ENCODE measurements around the gene CFAP99.

The CFAP99 gene

DNA sequence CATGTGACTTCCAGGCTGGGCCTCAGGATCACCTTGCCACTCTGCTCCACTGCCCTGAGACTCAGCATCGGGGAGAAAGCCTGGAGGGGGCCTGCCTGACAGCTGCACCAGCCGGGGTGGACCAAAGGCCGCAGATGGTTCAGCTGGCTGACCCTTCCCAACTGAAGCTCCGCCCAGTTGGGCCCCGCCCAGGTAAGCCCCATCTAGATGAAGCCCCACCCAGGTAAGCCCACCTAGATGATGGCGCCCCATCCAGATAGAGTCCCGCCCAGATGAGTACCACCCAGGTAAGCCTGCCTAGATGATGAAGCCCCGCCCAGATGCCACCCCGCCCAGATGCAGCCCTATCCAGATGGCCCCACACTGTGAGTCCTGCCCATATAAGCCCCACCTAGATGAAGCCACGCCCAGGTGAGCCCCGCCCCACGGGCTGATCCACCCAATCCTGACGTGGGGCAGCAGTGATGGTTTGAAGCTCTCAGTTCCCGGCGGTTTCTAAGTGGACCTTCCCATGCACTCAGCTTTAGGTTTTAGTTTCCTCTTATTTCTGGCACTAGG, 10.3 kb upstream of the CFAP99 start:
- TF ChIP-seq EP300 (IDR thresholded peaks at IDR 0.05; ENCODE audit: borderline replicate concordance) (no peak), CREB1 (IDR thresholded peaks at IDR 0.05; ENCODE audit: low read depth) (no peak), YY1 (IDR thresholded peaks at IDR 0.05; ENCODE audit: low read depth) (no peak), NFIC (IDR thresholded peaks at IDR 0.05) (no peak), RAD21 (IDR thresholded peaks at IDR 0.05; ENCODE audit: low read depth) (no peak), TCF12 (IDR thresholded peaks at IDR 0.05; ENCODE audit: low read depth) (no peak), TEAD4 (IDR thresholded peaks at IDR 0.05) (no peak), CEBPB (IDR thresholded peaks at IDR 0.05) (no peak), TAF1 (IDR thresholded peaks at IDR 0.05; ENCODE audit: low read depth) (no peak)
- TF ChIP-seq, protein P1, sequence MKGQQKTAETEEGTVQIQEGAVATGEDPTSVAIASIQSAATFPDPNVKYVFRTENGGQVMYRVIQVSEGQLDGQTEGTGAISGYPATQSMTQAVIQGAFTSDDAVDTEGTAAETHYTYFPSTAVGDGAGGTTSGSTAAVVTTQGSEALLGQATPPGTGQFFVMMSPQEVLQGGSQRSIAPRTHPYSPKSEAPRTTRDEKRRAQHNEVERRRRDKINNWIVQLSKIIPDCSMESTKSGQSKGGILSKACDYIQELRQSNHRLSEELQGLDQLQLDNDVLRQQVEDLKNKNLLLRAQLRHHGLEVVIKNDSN (IDR thresholded peaks at IDR 0.05) = no peak

DNA sequence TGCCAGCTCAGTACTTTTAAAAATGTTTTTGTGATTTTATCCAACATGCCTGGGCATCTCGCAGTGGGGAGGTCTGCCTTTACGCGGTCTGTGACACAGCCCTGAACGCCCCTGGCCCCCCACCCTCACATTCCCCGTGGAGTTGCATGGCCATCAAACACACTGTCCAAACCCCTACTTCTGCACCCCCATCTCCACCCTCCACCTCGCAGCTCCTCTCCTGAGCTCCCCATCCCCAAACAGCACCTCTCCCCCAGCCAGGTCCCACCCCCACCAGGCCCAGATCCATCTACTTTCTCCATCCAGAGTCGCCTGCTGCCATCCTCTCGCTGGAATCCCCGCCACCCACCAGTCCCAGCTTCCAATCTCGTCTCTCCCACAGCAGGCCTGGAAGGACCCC, 9.8 kb upstream of the CFAP99 start:
- TF ChIP-seq, protein P2, sequence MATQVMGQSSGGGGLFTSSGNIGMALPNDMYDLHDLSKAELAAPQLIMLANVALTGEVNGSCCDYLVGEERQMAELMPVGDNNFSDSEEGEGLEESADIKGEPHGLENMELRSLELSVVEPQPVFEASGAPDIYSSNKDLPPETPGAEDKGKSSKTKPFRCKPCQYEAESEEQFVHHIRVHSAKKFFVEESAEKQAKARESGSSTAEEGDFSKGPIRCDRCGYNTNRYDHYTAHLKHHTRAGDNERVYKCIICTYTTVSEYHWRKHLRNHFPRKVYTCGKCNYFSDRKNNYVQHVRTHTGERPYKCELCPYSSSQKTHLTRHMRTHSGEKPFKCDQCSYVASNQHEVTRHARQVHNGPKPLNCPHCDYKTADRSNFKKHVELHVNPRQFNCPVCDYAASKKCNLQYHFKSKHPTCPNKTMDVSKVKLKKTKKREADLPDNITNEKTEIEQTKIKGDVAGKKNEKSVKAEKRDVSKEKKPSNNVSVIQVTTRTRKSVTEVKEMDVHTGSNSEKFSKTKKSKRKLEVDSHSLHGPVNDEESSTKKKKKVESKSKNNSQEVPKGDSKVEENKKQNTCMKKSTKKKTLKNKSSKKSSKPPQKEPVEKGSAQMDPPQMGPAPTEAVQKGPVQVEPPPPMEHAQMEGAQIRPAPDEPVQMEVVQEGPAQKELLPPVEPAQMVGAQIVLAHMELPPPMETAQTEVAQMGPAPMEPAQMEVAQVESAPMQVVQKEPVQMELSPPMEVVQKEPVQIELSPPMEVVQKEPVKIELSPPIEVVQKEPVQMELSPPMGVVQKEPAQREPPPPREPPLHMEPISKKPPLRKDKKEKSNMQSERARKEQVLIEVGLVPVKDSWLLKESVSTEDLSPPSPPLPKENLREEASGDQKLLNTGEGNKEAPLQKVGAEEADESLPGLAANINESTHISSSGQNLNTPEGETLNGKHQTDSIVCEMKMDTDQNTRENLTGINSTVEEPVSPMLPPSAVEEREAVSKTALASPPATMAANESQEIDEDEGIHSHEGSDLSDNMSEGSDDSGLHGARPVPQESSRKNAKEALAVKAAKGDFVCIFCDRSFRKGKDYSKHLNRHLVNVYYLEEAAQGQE (IDR thresholded peaks at IDR 0.05; ENCODE audit: low read depth) = no peak
- TF ChIP-seq, protein P3, sequence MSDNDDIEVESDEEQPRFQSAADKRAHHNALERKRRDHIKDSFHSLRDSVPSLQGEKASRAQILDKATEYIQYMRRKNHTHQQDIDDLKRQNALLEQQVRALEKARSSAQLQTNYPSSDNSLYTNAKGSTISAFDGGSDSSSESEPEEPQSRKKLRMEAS (IDR thresholded peaks at IDR 0.05) = no peak
- TF ChIP-seq TEAD4 (IDR thresholded peaks at IDR 0.05) (no peak), FOXM1 (IDR thresholded peaks at IDR 0.05; ENCODE audit: borderline replicate concordance, low read depth) (no peak), YY1 (IDR thresholded peaks at IDR 0.05; ENCODE audit: low read depth) (no peak), CEBPB (IDR thresholded peaks at IDR 0.05) (no peak), ZBTB7A (IDR thresholded peaks at IDR 0.05; ENCODE audit: low read depth) (no peak), TCF12 (IDR thresholded peaks at IDR 0.05; ENCODE audit: low read depth) (no peak), EGR1 (IDR thresholded peaks at IDR 0.05) (no peak), NFIC (IDR thresholded peaks at IDR 0.05) (no peak)
- TF ChIP-seq, protein P1 (IDR thresholded peaks at IDR 0.05) = no peak

DNA sequence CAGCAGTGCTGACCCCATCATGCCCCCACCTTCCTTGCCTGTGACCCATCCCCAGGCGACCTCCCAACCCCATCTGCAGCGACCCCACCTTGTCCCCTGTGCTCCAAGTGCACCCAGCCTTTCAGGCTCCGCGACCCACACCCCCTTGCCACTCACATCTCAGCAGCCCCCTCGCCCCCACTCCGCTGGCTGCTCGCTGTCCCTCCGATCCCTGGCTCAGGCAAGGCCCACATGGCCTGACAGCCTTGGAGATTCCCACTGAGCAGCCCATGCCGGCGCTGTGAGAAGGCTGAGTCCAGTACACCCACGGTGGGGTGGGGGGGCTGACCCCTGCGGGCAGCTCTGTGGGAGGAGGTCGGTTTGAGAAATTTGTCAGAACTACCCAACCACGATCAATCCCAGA, 9.4 kb upstream of the CFAP99 start:
- no peak for TF ChIP-seq TEAD4 (IDR thresholded peaks at IDR 0.05)
- no peak for TF ChIP-seq TCF12 (IDR thresholded peaks at IDR 0.05; ENCODE audit: low read depth)
- no peak for TF ChIP-seq TAF1 (IDR thresholded peaks at IDR 0.05; ENCODE audit: low read depth)
- TF ChIP-seq NFIC (IDR thresholded peaks at IDR 0.05) = no peak
- TF ChIP-seq RAD21 (IDR thresholded peaks at IDR 0.05; ENCODE audit: low read depth) = no peak
- no peak for TF ChIP-seq CREB1 (IDR thresholded peaks at IDR 0.05; ENCODE audit: low read depth)
- TF ChIP-seq FOXM1 (IDR thresholded peaks at IDR 0.05; ENCODE audit: borderline replicate concordance, low read depth) = no peak

DNA sequence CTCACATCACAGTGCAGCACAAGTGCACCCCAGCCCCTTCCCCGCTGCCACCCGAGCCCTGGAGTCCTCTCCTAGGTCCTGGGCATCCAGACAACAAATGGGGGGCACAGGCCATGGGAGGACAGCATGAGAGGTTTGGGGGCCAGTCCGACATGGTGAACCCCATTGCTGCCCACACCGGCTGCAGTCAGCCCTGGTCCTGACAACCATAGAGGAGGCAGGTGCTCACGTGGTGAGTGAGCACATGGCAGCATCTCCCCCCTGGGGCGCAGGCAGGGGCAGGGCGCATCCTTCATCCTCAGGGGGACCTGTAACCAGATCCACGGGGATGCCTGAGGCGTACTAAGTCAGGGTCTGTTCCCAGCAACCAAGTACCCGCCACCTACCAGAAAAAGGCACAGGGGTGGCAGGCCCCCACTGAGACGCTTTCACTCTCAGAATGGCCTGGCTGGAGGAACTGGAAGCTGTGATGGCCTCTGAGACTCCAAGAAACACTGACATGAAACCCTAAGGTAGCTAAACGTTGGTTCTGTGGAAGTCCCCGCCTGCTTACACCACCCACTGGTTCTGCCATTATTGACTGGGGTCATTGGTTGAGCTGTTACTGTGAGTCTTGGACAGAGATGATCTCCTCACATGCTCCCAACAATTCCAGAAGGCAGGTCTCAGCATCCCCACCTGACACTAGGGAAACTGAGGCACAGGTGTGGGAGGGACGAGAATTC, 6.8 kb upstream of the CFAP99 start:
- TF ChIP-seq, protein P2 (IDR thresholded peaks at IDR 0.05; ENCODE audit: low read depth) = no peak
- TF ChIP-seq FOXM1 (IDR thresholded peaks at IDR 0.05; ENCODE audit: borderline replicate concordance, low read depth) (no peak), CEBPB (IDR thresholded peaks at IDR 0.05) (no peak), TEAD4 (IDR thresholded peaks at IDR 0.05) (no peak)
- TF ChIP-seq, protein P3 (IDR thresholded peaks at IDR 0.05) = no peak

DNA sequence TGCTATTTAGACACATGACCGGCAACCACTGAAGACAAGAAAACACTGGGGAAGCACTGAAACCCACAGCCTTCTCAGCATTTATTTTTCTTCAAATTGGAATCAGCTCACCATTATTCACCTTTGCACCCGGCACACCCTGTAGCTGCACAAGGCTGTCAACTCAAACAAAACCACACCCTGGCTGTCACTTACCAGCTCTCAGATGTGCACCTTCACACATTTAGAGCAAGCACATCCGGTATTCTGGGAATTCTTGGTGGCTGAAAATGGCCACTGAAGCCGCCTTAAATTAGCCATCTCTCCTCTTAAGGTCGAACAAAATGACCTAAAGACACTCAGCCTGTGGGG, 6.2 kb upstream of the CFAP99 start:
- no peak for TF ChIP-seq TCF12 (IDR thresholded peaks at IDR 0.05; ENCODE audit: low read depth)
- no peak for TF ChIP-seq CEBPB (IDR thresholded peaks at IDR 0.05)
- TF ChIP-seq, protein P3 (IDR thresholded peaks at IDR 0.05) = no peak
